ENCODE results near the gene GLS2.

Gene GLS2

DNA sequence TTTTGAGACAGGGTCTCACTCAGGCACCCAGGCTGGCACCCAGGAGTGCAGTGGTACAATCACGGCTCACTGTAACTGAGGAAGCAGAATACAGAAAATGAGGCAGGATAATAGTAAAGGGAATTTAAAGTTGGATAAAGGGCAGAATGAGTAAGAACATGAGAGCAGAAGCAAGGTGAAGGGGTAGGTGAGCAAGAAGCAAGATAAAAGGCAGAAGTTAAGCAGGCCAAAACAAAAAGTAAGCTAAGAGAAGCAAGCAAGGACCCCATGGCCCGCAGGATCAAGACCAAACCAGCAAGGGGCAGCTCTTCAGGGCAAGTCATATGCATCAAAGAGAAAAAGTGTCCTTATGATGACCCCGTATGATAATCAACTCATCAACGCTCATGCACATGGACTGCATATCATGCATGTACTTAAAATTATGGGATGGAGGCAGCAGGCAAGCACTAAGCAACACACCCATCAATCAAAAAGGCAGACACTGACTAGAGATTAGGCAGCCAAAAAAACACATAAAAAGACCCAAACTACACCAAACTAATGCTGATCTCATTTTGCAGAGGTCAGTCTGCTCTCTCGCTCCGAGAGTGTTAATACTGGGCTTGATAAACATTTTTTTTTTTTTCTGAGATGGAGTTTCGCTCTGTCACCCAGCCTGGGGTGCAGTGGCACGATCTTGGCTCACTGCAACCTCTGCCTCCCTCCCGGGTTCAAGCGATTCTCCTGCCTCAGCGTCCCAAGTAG, 50.4 kb downstream of the GLS2 start:
- Histone ChIP-seq H3K36me3 (ENCODE audit: insufficient read depth, low read length) (peaks cover 22% of the 10 kb centered on the region), H3K4me3 (ENCODE audit: low read depth in 1 of 2, low read length in 2 of 2) (no peak overlapping the region), H3K79me2 (ENCODE audit: insufficient read depth, low read length) (peaks cover 94% of the 10 kb centered on the region), H3K9me3 (ENCODE audit: insufficient read depth, low read length, severe bottlenecking) (no peaks in the 10 kb centered on the region), H3K27ac (ENCODE audit: low read length) (no peak overlapping the region), H3K9ac (ENCODE audit: low read depth, low read length) (no peak overlapping the region), H3K4me1 (ENCODE audit: insufficient read depth, low read length) (no peaks in the 10 kb centered on the region), H3K27me3 (ENCODE audit: insufficient read depth, low read length, poor library complexity) (no peaks in the 10 kb centered on the region), H2AFZ (ENCODE audit: low read depth, low read length) (no peak overlapping the region), H4K20me1 (ENCODE audit: insufficient read depth, low read length) (peaks cover 25% of the 10 kb centered on the region; the same call in 1 of the 2 replicates), H3K4me2 (ENCODE audit: insufficient read depth, low read length) (no peak overlapping the region)
- TF ChIP-seq, protein P1, sequence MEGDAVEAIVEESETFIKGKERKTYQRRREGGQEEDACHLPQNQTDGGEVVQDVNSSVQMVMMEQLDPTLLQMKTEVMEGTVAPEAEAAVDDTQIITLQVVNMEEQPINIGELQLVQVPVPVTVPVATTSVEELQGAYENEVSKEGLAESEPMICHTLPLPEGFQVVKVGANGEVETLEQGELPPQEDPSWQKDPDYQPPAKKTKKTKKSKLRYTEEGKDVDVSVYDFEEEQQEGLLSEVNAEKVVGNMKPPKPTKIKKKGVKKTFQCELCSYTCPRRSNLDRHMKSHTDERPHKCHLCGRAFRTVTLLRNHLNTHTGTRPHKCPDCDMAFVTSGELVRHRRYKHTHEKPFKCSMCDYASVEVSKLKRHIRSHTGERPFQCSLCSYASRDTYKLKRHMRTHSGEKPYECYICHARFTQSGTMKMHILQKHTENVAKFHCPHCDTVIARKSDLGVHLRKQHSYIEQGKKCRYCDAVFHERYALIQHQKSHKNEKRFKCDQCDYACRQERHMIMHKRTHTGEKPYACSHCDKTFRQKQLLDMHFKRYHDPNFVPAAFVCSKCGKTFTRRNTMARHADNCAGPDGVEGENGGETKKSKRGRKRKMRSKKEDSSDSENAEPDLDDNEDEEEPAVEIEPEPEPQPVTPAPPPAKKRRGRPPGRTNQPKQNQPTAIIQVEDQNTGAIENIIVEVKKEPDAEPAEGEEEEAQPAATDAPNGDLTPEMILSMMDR (IDR thresholded peaks at IDR 0.05; ENCODE audit: borderline replicate concordance, extremely low read depth, low read length, poor library complexity, severe bottlenecking) = no peak
- no peak for TF ChIP-seq EZH2 (IDR thresholded peaks at IDR 0.05; ENCODE audit: borderline replicate concordance, low read depth, low read length, severe bottlenecking)
- no peak for ATAC-seq (ENCODE audit: insufficient read depth, low read depth)
- no peak for DNase-seq

- H3K9me3 ChIP-seq (ENCODE audit: insufficient read depth, low read length, severe bottlenecking) = no peaks in the 10 kb centered on the region
- no peak overlapping the region for H3K4me2 ChIP-seq (ENCODE audit: insufficient read depth, low read length)
- TF ChIP-seq EZH2 (IDR thresholded peaks at IDR 0.05; ENCODE audit: borderline replicate concordance, low read depth, low read length, severe bottlenecking) = no peak
- TF ChIP-seq, protein P1 (IDR thresholded peaks at IDR 0.05; ENCODE audit: borderline replicate concordance, extremely low read depth, low read length, poor library complexity, severe bottlenecking) = no peak
- H2AFZ ChIP-seq (ENCODE audit: low read depth, low read length) = no peak overlapping the region
- H3K79me2 ChIP-seq (ENCODE audit: insufficient read depth, low read length) = peaks cover 67% of the 10 kb centered on the region
- H3K4me3 ChIP-seq (ENCODE audit: low read depth in 1 of 2, low read length in 2 of 2) = no peak overlapping the region
- peaks cover 47% of the 10 kb centered on the region for H3K36me3 ChIP-seq (ENCODE audit: insufficient read depth, low read length)
- no peak for ATAC-seq (ENCODE audit: insufficient read depth, low read depth)
- no peak for DNase-seq
- H3K27me3 ChIP-seq (ENCODE audit: insufficient read depth, low read length, poor library complexity) = no peaks in the 10 kb centered on the region
- no peak overlapping the region for H3K27ac ChIP-seq (ENCODE audit: low read length)
- H3K9ac ChIP-seq (ENCODE audit: low read depth, low read length) = no peak overlapping the region
- H4K20me1 ChIP-seq (ENCODE audit: insufficient read depth, low read length) = peaks cover 25% of the 10 kb centered on the region; the same call in 1 of the 2 replicates
- H3K4me1 ChIP-seq (ENCODE audit: insufficient read depth, low read length) = no peaks in the 10 kb centered on the region
These were observed 53.1 kb downstream of the GLS2 start for GRCh38 chr12:56434828-56435227.

DNA sequence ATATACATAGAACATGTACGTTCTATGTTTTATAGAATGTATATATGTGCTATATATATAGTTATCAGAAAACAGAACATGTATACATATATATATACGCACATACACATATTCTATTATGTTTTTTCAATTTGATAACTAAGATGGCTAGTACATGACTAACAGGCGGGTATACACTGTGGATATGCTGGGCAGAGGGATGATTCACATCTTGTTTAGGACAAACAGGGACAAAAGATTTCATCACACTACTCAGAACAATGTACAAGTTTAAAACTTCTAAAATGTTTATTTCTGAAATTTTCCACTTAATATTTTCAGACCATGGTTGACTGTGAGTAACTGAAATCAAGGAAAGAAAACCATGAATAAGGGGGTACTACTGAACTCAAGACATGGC, 56.1 kb downstream of the GLS2 start:
- DNase-seq = no peak
- TF ChIP-seq, protein P1 (IDR thresholded peaks at IDR 0.05; ENCODE audit: borderline replicate concordance, extremely low read depth, low read length, poor library complexity, severe bottlenecking) = no peak
- TF ChIP-seq EZH2 (IDR thresholded peaks at IDR 0.05; ENCODE audit: borderline replicate concordance, low read depth, low read length, severe bottlenecking) = no peak
- Histone ChIP-seq H3K27me3 (ENCODE audit: insufficient read depth, low read length, poor library complexity) (no peaks in the 10 kb centered on the region), H3K9me3 (ENCODE audit: insufficient read depth, low read length, severe bottlenecking) (no peaks in the 10 kb centered on the region), H3K79me2 (ENCODE audit: insufficient read depth, low read length) (peaks cover 37% of the 10 kb centered on the region), H3K36me3 (ENCODE audit: insufficient read depth, low read length) (peaks cover 74% of the 10 kb centered on the region), H3K4me3 (ENCODE audit: low read depth in 1 of 2, low read length in 2 of 2) (no peak overlapping the region), H4K20me1 (ENCODE audit: insufficient read depth, low read length) (peaks cover 20% of the 10 kb centered on the region; the same call in 1 of the 2 replicates), H3K4me1 (ENCODE audit: insufficient read depth, low read length) (no peaks in the 10 kb centered on the region), H2AFZ (ENCODE audit: low read depth, low read length) (no peak overlapping the region), H3K27ac (ENCODE audit: low read length) (no peak overlapping the region), H3K9ac (ENCODE audit: low read depth, low read length) (no peak overlapping the region), H3K4me2 (ENCODE audit: insufficient read depth, low read length) (no peak overlapping the region)
- no peak for ATAC-seq (ENCODE audit: insufficient read depth, low read depth)
